Activated CD4-positive, alpha-beta memory T cell treated with anti-CD3 and anti-CD28 coated beads, Interleukin-2, amount 10 ng/mL, durations not matched to agents 7 days and 5 days (primary cell): Measurements from ENCODE around the gene DIRAS1. TPM values are rescaled to one million over a fixed set of nuclear protein-coding genes. Genes with fewer than 3 reads are reported as not detected.

Source experiments
- CTCF ChIA-PET: fragments of 350-600 bp; sonication (Branson Sonifier 250); formaldehyde crosslinking; loops from one replicate; lab custom pipeline; 2021; ENCODE audit warnings: antibody characterized with exemption, inconsistent platforms; lab: Charles Lee
- POLR2A ChIA-PET: fragments of 350-600 bp; sonication (Branson Sonifier 250); formaldehyde crosslinking; loops from one replicate; lab custom pipeline; 2021; ENCODE audit warnings: antibody characterized with exemption; lab: Charles Lee
- DNase-seq: peaks from one replicate; pipeline ENCODE4 v3.0.0-alpha.2; 2020
- H3K27ac Mint-ChIP-seq: one replicate; pipeline ENCODE4 v1.8.0; 2021; ENCODE audit warnings: mild to moderate bottlenecking, mixed read lengths
- H3K27me3 Mint-ChIP-seq: one replicate; pipeline ENCODE4 v1.8.0; 2021; ENCODE audit warnings: mixed read lengths
- H3K36me3 Mint-ChIP-seq: one replicate; pipeline ENCODE4 v1.8.0; 2021; ENCODE audit warnings: low read depth, mixed read lengths
- H3K4me1 Mint-ChIP-seq: one replicate; pipeline ENCODE4 v1.8.0; 2021; ENCODE audit warnings: mixed read lengths
- H3K4me3 Mint-ChIP-seq: one replicate; pipeline ENCODE4 v1.8.0; 2021; ENCODE audit warnings: mild to moderate bottlenecking, mixed read lengths
- H3K9me3 Mint-ChIP-seq: one replicate; pipeline ENCODE4 v1.8.0; 2021; ENCODE audit warnings: mixed read lengths
- total RNA-seq, 2 experiments: library from RNA; stranded (reverse); gene quantifications; one replicate each; pipeline ENCODE4 v1.2.3, GENCODE V29; 2021

The DIRAS1 gene
- total RNA-seq, 2 experiments from 2014 or later: not detected

DNA sequence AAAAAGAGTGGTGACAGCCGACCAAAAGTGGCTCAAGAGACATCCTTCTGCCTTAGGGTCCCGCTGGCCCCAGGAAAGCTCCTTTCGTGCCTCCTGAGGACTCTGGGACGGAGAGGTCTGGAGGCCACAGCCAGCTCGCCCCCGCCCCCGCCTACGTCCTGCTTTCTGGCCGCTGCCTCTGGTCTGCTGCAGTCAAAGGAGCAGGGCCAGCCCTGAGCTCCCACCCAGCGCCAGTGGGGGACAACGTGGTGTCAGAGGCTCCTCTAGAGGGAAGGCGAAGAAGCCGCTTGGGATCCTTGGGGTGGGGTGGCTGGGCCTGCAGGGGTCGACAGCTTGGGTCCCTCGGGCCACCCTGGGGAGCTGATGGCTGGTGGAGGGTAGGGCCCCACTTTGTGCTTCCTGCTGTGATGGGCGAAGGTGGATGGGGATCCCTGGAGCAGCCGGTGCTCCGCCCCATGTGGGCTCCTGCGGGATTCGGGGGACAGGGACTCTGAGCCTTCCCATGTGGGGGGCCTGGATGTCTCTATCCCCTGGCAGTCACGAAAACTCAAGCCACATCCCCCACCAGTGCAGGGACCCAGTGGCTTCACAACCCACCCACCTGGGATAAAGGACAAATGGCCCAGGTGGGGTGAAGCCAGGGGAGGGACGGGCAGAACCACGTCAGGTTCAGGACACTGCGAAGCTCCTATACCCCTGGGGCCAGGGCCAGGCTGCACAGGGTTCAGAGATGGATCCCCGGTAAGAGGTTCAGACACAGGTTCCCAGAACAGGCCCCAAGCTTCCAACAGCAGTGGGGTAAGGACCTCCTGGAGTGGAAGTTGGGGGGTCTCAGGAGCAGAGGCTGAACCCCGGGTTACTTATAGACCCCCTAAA is 9.0 kb upstream of the DIRAS1 start:
- Mint-ChIP-seq H3K9me3 (no peaks in the 10 kb centered on the region), H3K27ac (no peak overlapping the region), H3K36me3 (peaks cover 10% of the 10 kb centered on the region), H3K4me1 (no peaks in the 10 kb centered on the region), H3K4me3 (no peak overlapping the region), H3K27me3 (peaks cover 2% of the 10 kb centered on the region)
- ChIA-PET CTCF (interaction anchor here (0.7 kb wide), 1 partner anchor 1168 kb away, joined by 4 read pairs; no protein-coding TSS in a partner anchor), POLR2A (no interaction called here)
- DNase-seq: no peak

DNA sequence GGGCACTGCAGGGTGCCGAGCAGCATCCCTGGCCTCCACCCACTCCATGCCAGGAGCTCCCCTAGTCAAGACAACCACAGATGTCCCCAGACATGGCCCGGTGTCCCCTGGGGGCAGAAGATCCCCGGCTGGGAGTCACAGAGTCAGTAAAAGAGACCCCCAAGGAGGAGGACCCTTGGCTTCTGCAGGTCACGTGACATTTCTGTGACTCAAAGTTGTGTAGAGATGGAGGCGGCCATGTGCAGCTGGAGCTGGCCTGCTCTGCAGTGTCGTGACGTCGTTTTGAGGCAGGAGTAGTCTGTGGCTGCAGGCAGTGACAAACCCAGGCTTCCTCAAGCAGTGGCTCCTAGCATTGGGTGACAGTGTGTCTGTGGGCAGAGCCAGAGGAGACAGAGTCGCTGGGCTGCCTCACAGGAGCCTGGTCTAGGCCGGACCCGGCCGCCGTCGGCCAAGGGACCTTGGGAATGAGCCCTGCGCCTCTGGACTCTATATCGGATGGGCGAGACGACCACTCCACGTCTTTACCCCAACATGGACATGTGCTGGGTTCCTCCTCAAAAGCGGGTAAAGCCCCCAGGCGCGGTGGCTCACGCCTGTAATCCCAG is 7.7 kb upstream of the DIRAS1 start:
- CTCF ChIA-PET: no interaction called here
- peaks cover under 1% of the 10 kb centered on the region for H3K36me3 Mint-ChIP-seq

GRCh38 chr19:2727640-2727944 is 6.4 kb upstream of the DIRAS1 start:
- CTCF ChIA-PET: interaction anchor here (0.6 kb wide), 1 partner anchor 185 kb away, joined by 5 read pairs; no protein-coding TSS in a partner anchor
- Mint-ChIP-seq H3K4me3 (no peak overlapping the region), H3K27me3 (peaks cover 6% of the 10 kb centered on the region), H3K4me1 (no peaks in the 10 kb centered on the region), H3K9me3 (no peaks in the 10 kb centered on the region), H3K36me3 (no peaks in the 10 kb centered on the region), H3K27ac (no peak overlapping the region)
- POLR2A ChIA-PET: interaction anchor here (0.6 kb wide), 2 partner anchors 25 to 843 kb away, joined by 3 read pairs; no protein-coding TSS in a partner anchor
- DNase-seq: no peak

More for the DNA sequence above, 7.7 kb upstream of the DIRAS1 start:
- DNase-seq: no peak
- POLR2A ChIA-PET: no interaction called here
- Mint-ChIP-seq H3K27ac (no peak overlapping the region), H3K4me3 (no peak overlapping the region), H3K9me3 (no peaks in the 10 kb centered on the region), H3K27me3 (peaks cover 6% of the 10 kb centered on the region), H3K4me1 (no peaks in the 10 kb centered on the region)

- Mint-ChIP-seq H3K9me3 (no peaks in the 10 kb centered on the region), H3K4me1 (no peaks in the 10 kb centered on the region), H3K27me3 (peaks cover 10% of the 10 kb centered on the region), H3K4me3 (no peak overlapping the region), H3K27ac (no peak overlapping the region), H3K36me3 (no peaks in the 10 kb centered on the region)
- POLR2A ChIA-PET: interaction anchor here (0.6 kb wide), 2 partner anchors 25 to 843 kb away, joined by 3 read pairs; no protein-coding TSS in a partner anchor
- no peak for DNase-seq
- CTCF ChIA-PET: interaction anchor here (0.6 kb wide), 1 partner anchor 184 kb away, joined by 5 read pairs; no protein-coding TSS in a partner anchor
Observed at GRCh38 chr19:2726904-2727639, 5.9 kb upstream of the DIRAS1 start.

DNA sequence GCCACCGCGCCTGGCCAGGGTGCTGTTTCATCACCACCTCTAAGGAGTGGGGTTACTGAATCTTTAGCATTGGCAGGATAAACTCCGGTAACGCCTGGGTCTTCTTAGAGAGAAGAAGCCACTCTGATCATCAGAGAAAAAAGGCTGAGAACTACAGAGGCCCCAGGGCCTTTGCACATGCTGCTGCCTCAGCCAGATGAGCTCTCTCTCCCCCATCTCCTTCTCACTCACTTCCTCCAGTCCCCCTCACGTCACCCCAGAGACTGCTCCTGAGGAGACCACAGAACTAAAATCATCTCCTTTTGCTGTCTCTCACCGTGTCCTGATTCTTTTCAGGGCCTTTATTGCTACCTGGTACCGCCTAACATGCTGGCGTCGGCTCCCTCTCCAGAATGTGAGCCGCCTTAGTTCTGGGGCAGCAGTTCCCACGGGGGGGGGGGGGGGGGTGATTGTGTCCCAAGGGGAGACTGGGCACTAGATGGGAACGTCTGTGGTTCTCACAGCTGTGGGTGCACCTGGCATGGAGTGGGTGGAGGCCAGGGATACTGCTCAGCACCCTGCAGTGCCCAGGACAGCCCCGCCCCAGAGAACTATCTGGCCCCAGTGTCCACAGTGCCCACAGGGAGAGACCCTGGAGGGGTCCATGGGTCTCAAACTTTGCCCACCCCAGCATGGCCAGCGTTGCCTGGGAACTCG is 5.1 kb upstream of the DIRAS1 start:
- Mint-ChIP-seq H3K27me3 (peaks cover 15% of the 10 kb centered on the region), H3K4me1 (no peaks in the 10 kb centered on the region), H3K36me3 (no peaks in the 10 kb centered on the region), H3K4me3 (no peak overlapping the region), H3K27ac (no peak overlapping the region), H3K9me3 (no peaks in the 10 kb centered on the region)
- DNase-seq: no peak
- ChIA-PET POLR2A (no interaction called here), CTCF (no interaction called here)

- no peak for DNase-seq
- ChIA-PET POLR2A (no interaction called here), CTCF (no interaction called here)
- H3K4me3 Mint-ChIP-seq: no peak overlapping the region
- H3K4me1 Mint-ChIP-seq: peaks cover 3% of the 10 kb centered on the region
- no peaks in the 10 kb centered on the region for H3K36me3 Mint-ChIP-seq
- H3K9me3 Mint-ChIP-seq: no peaks in the 10 kb centered on the region
- H3K27ac Mint-ChIP-seq: no peak overlapping the region
- H3K27me3 Mint-ChIP-seq: peaks cover 23% of the 10 kb centered on the region
Observed at GRCh38 chr19:2724148-2724557, 3.0 kb upstream of the DIRAS1 start.

GRCh38 chr19:2723747-2724146 is 2.6 kb upstream of the DIRAS1 start:
- ChIA-PET POLR2A (no interaction called here), CTCF (no interaction called here)
- peaks cover 3% of the 10 kb centered on the region for H3K4me1 Mint-ChIP-seq
- no peaks in the 10 kb centered on the region for H3K36me3 Mint-ChIP-seq
- DNase-seq: no peak
- H3K9me3 Mint-ChIP-seq: no peaks in the 10 kb centered on the region
- H3K27ac Mint-ChIP-seq: no peak overlapping the region
- peaks cover 25% of the 10 kb centered on the region for H3K27me3 Mint-ChIP-seq
- no peak overlapping the region for H3K4me3 Mint-ChIP-seq

- Mint-ChIP-seq H3K4me3 (no peak overlapping the region), H3K36me3 (no peaks in the 10 kb centered on the region), H3K4me1 (peaks cover 3% of the 10 kb centered on the region), H3K27me3 (peaks cover 25% of the 10 kb centered on the region), H3K27ac (no peak overlapping the region), H3K9me3 (no peaks in the 10 kb centered on the region)
- no peak for DNase-seq
- ChIA-PET POLR2A (no interaction called here), CTCF (no interaction called here)
Observed at GRCh38 chr19:2723345-2723715, 2.2 kb upstream of the DIRAS1 start.

GRCh38 chr19:2722541-2723344 is 1.6 kb upstream of the DIRAS1 start:
- ChIA-PET CTCF (no interaction called here), POLR2A (no interaction called here)
- DNase-seq: no peak
- Mint-ChIP-seq H3K4me3 (no peak overlapping the region), H3K4me1 (peaks cover 3% of the 10 kb centered on the region), H3K27me3 (peaks cover 25% of the 10 kb centered on the region), H3K9me3 (no peaks in the 10 kb centered on the region), H3K36me3 (no peaks in the 10 kb centered on the region), H3K27ac (no peak overlapping the region)

GRCh38 chr19:2721570-2722540 is 683 bp upstream of the DIRAS1 start:
- Mint-ChIP-seq H3K27me3 (peaks cover 25% of the 10 kb centered on the region), H3K4me3 (no peak overlapping the region), H3K27ac (no peak overlapping the region), H3K9me3 (no peaks in the 10 kb centered on the region), H3K36me3 (no peaks in the 10 kb centered on the region), H3K4me1 (peaks cover 3% of the 10 kb centered on the region)
- DNase-seq: no peak
- ChIA-PET POLR2A (no interaction called here), CTCF (no interaction called here)
